Measurements from ENCODE around the gene SLC39A11.

DNA sequence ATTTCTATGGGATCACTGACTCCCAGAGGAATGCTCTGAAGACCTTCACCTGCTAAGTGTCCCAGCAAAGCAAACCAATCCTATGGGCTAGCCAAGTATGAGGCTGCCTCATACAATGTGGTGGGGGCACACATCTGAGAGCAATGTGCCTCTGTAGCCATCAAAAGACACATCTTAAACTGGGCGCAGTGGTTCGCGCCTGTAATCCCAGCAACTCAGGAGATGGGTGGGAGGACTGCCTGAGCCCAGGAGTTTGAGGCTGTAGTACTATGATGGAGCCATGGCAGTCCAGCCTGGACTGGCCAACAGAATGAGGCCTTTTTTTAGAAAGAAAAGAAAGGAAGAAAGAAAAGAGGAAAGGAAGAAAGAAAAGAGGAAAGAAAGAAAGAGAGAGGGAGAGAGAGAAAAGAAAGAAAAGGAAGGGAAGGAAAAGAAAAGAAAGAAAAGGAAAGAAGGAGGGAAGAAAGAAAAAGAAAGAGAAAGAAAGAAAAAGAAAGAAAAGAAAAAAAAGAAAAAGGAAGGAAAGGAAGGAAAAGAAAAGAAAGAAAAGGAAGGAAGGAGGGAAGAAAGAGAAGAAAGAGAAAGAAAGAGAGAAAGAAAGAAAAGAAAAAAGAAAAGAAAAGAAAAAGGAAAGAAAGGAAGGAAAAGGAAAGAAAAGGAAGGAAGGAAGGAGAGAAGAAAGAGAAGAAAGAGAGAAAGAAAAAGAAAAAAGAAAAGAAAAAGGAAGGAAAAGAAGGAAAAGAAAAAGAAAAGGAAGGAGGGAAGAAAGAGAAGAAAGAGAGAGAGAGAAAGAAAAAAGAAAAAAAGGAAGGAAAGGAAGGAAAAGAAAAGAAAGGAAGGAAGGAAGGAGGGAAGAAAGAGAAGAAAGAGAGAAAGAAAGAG, 430.3 kb downstream of the SLC39A11 start:
- TF ChIP-seq, protein P1, sequence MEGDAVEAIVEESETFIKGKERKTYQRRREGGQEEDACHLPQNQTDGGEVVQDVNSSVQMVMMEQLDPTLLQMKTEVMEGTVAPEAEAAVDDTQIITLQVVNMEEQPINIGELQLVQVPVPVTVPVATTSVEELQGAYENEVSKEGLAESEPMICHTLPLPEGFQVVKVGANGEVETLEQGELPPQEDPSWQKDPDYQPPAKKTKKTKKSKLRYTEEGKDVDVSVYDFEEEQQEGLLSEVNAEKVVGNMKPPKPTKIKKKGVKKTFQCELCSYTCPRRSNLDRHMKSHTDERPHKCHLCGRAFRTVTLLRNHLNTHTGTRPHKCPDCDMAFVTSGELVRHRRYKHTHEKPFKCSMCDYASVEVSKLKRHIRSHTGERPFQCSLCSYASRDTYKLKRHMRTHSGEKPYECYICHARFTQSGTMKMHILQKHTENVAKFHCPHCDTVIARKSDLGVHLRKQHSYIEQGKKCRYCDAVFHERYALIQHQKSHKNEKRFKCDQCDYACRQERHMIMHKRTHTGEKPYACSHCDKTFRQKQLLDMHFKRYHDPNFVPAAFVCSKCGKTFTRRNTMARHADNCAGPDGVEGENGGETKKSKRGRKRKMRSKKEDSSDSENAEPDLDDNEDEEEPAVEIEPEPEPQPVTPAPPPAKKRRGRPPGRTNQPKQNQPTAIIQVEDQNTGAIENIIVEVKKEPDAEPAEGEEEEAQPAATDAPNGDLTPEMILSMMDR (IDR thresholded peaks at IDR 0.05; ENCODE audit: low read depth, low read length): no peak
- no peak for TF ChIP-seq EZH2phosphoT487 (IDR thresholded peaks at IDR 0.05; ENCODE audit: low read depth)

All from OCI-LY3 (cell line).